Smooth muscle cell (in vitro differentiated cells): ENCODE results near the gene CHFR. TPM values are rescaled to one million over a fixed set of nuclear protein-coding genes. Genes with fewer than 3 reads are reported as not detected.

Experiments
- DNase-seq: peaks from one replicate; lab custom pipeline; 2025; ENCODE audit not compliant: unreplicated experiment; lab: John Stamatoyannopoulos, UW
- H2AFZ ChIP-seq: fragments of 200-600 bp; sonication (generic); 2 replicates; pipeline ENCODE4 v1.6.0; 2016; ENCODE audit warnings: antibody characterized with exemption, low read depth, mild to moderate bottlenecking
- H3F3A ChIP-seq: fragments of 200-600 bp; sonication (generic); 2 replicates; pipeline ENCODE4 v1.6.0; 2017; ENCODE audit warnings: antibody characterized with exemption, low read depth
- H3K27ac ChIP-seq: fragments of 200-600 bp; sonication (generic); 2 replicates; pipeline ENCODE4 v1.5.1; 2016; ENCODE audit warnings: low read depth, mild to moderate bottlenecking
- H3K27me3 ChIP-seq: fragments of 200-600 bp; sonication (generic); 2 replicates; pipeline ENCODE4 v1.6.1; 2016; ENCODE audit warnings: low read depth, mild to moderate bottlenecking
- H3K36me3 ChIP-seq: fragments of 200-600 bp; sonication (generic); 2 replicates; pipeline ENCODE4 v1.5.1; 2016; ENCODE audit warnings: low read depth
- H3K4me1 ChIP-seq: fragments of 200-600 bp; sonication (generic); 2 replicates; pipeline ENCODE4 v1.5.1; 2016; ENCODE audit warnings: low read depth
- H3K4me2 ChIP-seq: fragments of 200-600 bp; sonication (generic); 2 replicates; pipeline ENCODE4 v1.6.0; 2016; ENCODE audit warnings: mild to moderate bottlenecking
- H3K4me3 ChIP-seq: fragments of 200-600 bp; sonication (generic); 2 replicates; pipeline ENCODE4 v1.5.1; 2016; ENCODE audit warnings: mild to moderate bottlenecking
- H3K79me2 ChIP-seq: fragments of 200-600 bp; sonication (generic); 2 replicates; pipeline ENCODE4 v1.6.0; 2016; ENCODE audit warnings: low read depth, mild to moderate bottlenecking
- H3K9ac ChIP-seq: fragments of 200-600 bp; sonication (generic); 2 replicates; pipeline ENCODE4 v1.6.0; 2016; ENCODE audit warnings: low read depth
- H3K9me3 ChIP-seq: fragments of 200-600 bp; sonication (generic); replicated peaks from 2 replicates; pipeline ENCODE4 v1.5.1; 2016; ENCODE audit warnings: low read depth
- H4K20me1 ChIP-seq: fragments of 200-600 bp; sonication (generic); 2 replicates; pipeline ENCODE4 v1.6.0; 2016; ENCODE audit warnings: low read depth
- WGBS: methylation state at CpG from one replicate; pipeline ENCODE4 v1.1.7; 2016; ENCODE audit warnings: low lambda C conversion rate; 5-methylcytosine and 5-hydroxymethylcytosine counted together
- polyA plus RNA-seq: library from polyadenylated mRNA; unstranded; fragments of >200 nt; fragmentation: Nextera tagmentation; extraction: Ambion mirVana; gene quantifications from 2 replicates; pipeline ENCODE4 v1.2.1, GENCODE V29; 2016
- total RNA-seq: library from RNA; depleted of rRNA; stranded (reverse); fragments of >200 nt; gene quantifications from 2 replicates; pipeline ENCODE4 v1.2.3, GENCODE V29; 2014
- TF ChIP-seq, protein P1 (sequence below): fragments of 200-600 bp; sonication (generic); IDR thresholded peaks from 2 replicates; pipeline ENCODE4 v1.5.1; 2017; ENCODE audit warnings: borderline replicate concordance, mild to moderate bottlenecking, antibody characterized with exemption; ENCODE audit not compliant: insufficient read depth, poor library complexity, severe bottlenecking

Gene CHFR
- total and polyA plus RNA-seq, 2 experiments from 2014 or later = 24.0 to 26.2 TPM

DNA sequence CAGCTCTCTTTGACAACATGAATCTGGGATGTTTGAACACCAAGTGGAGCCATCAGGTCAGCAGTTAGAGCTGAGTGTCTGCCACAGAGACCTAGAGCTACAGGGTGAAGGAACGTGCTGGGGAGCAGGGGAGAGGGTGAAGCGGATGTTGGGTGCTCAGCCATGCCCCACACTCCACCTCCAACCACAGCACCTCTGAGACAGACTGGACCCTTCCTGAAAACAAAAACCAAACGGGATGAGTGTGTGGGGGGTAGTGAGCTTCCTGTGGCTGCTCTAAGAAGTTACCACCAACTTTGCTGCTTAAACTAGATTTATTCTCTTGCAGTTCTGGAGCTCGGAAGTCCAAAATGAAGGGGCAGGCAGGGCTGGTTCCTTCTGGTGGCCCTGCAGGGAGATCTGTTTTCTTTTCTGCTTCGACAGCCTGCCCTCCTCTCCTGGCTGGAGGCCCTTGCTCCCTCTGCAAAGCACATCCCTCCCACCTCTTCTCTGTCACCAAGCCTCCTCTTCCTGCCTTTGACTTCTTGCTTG is 53.2 kb downstream of the CHFR start:
- no peak overlapping the region for H3K9ac ChIP-seq
- WGBS = 91% methylated on average over 5 of the region's 5 CpGs

DNA sequence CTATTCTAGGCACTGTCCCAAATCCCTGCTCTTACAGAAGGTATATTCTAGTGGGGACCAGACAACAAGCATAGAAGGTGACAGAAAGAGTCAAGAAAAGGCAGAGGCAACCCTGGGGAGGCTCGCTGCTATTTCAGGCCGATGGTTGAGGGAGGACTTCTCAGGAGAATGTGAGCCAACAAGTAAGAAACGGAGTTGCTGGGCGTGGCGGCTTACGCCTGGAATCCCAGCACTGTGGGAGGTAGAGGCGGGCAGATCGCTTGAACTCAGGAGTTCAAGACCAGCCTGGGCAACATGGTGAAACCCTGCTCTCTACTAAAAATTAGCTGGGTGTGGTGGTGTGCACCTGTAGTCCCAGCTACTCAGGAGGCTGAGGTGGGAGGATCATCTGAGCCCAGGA is 54.1 kb downstream of the CHFR start:
- WGBS = 98% methylated on average over 8 of the region's 8 CpGs

More for the DNA sequence above, 53.2 kb downstream of the CHFR start:
- Histone ChIP-seq H4K20me1 (no peaks in the 10 kb centered on the region), H3K4me3 (no peak overlapping the region), H3K4me2 (no peak overlapping the region), H2AFZ (no peak overlapping the region), H3K36me3 (no peaks in the 10 kb centered on the region), H3K9me3 (no peaks in the 10 kb centered on the region), H3F3A (no peaks in the 10 kb centered on the region), H3K27me3 (no peaks in the 10 kb centered on the region), H3K27ac (no peak overlapping the region), H3K79me2 (peaks cover 6% of the 10 kb centered on the region), H3K4me1 (no peaks in the 10 kb centered on the region)
- TF ChIP-seq, protein P1, sequence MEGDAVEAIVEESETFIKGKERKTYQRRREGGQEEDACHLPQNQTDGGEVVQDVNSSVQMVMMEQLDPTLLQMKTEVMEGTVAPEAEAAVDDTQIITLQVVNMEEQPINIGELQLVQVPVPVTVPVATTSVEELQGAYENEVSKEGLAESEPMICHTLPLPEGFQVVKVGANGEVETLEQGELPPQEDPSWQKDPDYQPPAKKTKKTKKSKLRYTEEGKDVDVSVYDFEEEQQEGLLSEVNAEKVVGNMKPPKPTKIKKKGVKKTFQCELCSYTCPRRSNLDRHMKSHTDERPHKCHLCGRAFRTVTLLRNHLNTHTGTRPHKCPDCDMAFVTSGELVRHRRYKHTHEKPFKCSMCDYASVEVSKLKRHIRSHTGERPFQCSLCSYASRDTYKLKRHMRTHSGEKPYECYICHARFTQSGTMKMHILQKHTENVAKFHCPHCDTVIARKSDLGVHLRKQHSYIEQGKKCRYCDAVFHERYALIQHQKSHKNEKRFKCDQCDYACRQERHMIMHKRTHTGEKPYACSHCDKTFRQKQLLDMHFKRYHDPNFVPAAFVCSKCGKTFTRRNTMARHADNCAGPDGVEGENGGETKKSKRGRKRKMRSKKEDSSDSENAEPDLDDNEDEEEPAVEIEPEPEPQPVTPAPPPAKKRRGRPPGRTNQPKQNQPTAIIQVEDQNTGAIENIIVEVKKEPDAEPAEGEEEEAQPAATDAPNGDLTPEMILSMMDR = no peak
- DNase-seq = no peak

GRCh38 chr12:132831771-132832170 is 55.6 kb downstream of the CHFR start:
- H3K27me3 ChIP-seq = no peaks in the 10 kb centered on the region
- peaks cover 3% of the 10 kb centered on the region for H3F3A ChIP-seq
- no peaks in the 10 kb centered on the region for H3K36me3 ChIP-seq
- H3K9me3 ChIP-seq = no peaks in the 10 kb centered on the region
- 91% methylated on average over 11 of the region's 11 CpGs for WGBS
- H3K4me1 ChIP-seq = peaks cover 6% of the 10 kb centered on the region
- no peak overlapping the region for H2AFZ ChIP-seq
- no peak overlapping the region for H3K4me2 ChIP-seq
- no peak overlapping the region for H3K27ac ChIP-seq
- TF ChIP-seq, protein P1 = no peak
- no peak overlapping the region for H3K4me3 ChIP-seq
- H3K9ac ChIP-seq = no peak overlapping the region
- no peak for DNase-seq
- peaks cover 23% of the 10 kb centered on the region for H3K79me2 ChIP-seq
- peaks cover 9% of the 10 kb centered on the region for H4K20me1 ChIP-seq

More for the DNA sequence above, 54.1 kb downstream of the CHFR start:
- Histone ChIP-seq H2AFZ (no peak overlapping the region), H3K79me2 (peaks cover 7% of the 10 kb centered on the region), H3K9ac (no peak overlapping the region), H4K20me1 (no peaks in the 10 kb centered on the region), H3K27ac (no peak overlapping the region), H3K27me3 (no peaks in the 10 kb centered on the region), H3K4me2 (no peak overlapping the region), H3K9me3 (no peaks in the 10 kb centered on the region), H3K4me3 (no peak overlapping the region), H3K4me1 (no peaks in the 10 kb centered on the region), H3K36me3 (no peaks in the 10 kb centered on the region), H3F3A (no peaks in the 10 kb centered on the region)
- TF ChIP-seq, protein P1 = no peak
- DNase-seq = no peak
